A549 (cell line): ENCODE data around the gene DYRK2. TPM values are rescaled to one million over a fixed set of nuclear protein-coding genes. Genes with fewer than 3 reads are reported as not detected.

Source experiments
- ATAC-seq, 2 experiments: fragments of 200-7000 bp in 1 of 2; fragments of >200 bp in 1 of 2; cut with Nextera tagmentation in 1 of 2; cut with Tn5 transposase in 1 of 2; 3 replicates each; pipeline versions ENCODE4 v1.8.0 to v1.9.1; 2018 to 2020; ENCODE audit warnings: mild to moderate bottlenecking in 1 of 2, moderate library complexity in 1 of 2
- CTCF ChIA-PET: fragments of 300-600 bp; sonication (Branson Sonifier 250); formaldehyde crosslinking; extraction: SDS; loops from one replicate; lab custom pipeline; 2021; ENCODE audit warnings: antibody characterized with exemption, inconsistent platforms; lab: Yijun Ruan, JAX
- POLR2A ChIA-PET: fragments of 350-600 bp; formaldehyde crosslinking; extraction: SDS; loops from one replicate; lab custom pipeline; 2021; ENCODE audit warnings: antibody characterized with exemption, inconsistent platforms; lab: Yijun Ruan, JAX
- DNase-seq, 2 experiments: peaks; one replicate each; pipeline versions ENCODE4 v3.0.0 to v3.0.0-alpha.2; 2011 to 2016; ENCODE audit warnings: low read depth in 1 of 2, low spot score in 1 of 2
- FAIRE-seq: peaks from 2 replicates; lab custom pipeline; 2011; peaks lifted over from hg19 to GRCh38; lab: Jason Lieb, UNC
- H3K27ac ChIP-seq, 2 experiments: fragments of >200 bp; sonication (Bioruptor Twin); formaldehyde crosslinking; 3 replicates each; pipeline ENCODE4 v1.5.1; 2016 to 2017
- H3K4me1 ChIP-seq: fragments of >200 bp; sonication (Bioruptor Twin); formaldehyde crosslinking; 3 replicates; pipeline ENCODE4 v1.6.1; 2016
- H3K4me2 ChIP-seq: fragments of >200 bp; sonication (Bioruptor Twin); formaldehyde crosslinking; 3 replicates; pipeline ENCODE4 v1.6.1; 2016
- H3K4me3 ChIP-seq: fragments of >200 bp; sonication (Bioruptor Twin); formaldehyde crosslinking; 3 replicates; pipeline ENCODE4 v1.5.1; 2016
- H3K9me3 ChIP-seq: fragments of >200 bp; sonication (Bioruptor Twin); formaldehyde crosslinking; 3 replicates; pipeline ENCODE4 v1.6.1; 2016
- BHLHE40 ChIP-seq: IDR thresholded peaks from 2 replicates; pipeline ENCODE4 v1.6.1; 2012; ENCODE audit warnings: low read depth, low read length, inconsistent platforms
- CBX8 ChIP-seq: fragments of 200-600 bp; sonication (generic); IDR thresholded peaks from 2 replicates; pipeline ENCODE4 v1.6.1; 2016
- CEBPB ChIP-seq, 2 experiments: fragments of >200 bp in 1 of 2; sonication (Bioruptor Twin) in 1 of 2; formaldehyde crosslinking in 1 of 2; IDR thresholded peaks; 2 replicates each; pipeline ENCODE4 v1.6.1; 2012 to 2016
- EHF ChIP-seq: fragments of 250-450 bp; sonication (Bioruptor Pico); IDR thresholded peaks from 2 replicates; pipeline ENCODE4 v1.5.0; 2020; ENCODE audit warnings: mild to moderate bottlenecking
- EHMT2 ChIP-seq: fragments of 200-600 bp; sonication (generic); IDR thresholded peaks from 2 replicates; pipeline ENCODE4 v1.6.1; 2016; ENCODE audit warnings: antibody characterized with exemption, low read depth, mild to moderate bottlenecking, moderate library complexity
- EP300 ChIP-seq, 2 experiments: fragments of >200 bp; sonication (Bioruptor Twin); formaldehyde crosslinking; IDR thresholded peaks; 2 replicates in 1 of 2; 3 replicates in 1 of 2; pipeline ENCODE4 v1.6.1; 2016 to 2017
- FOSL2 ChIP-seq, 2 experiments: fragments of 450-650 bp in 1 of 2; fragments of >200 bp in 1 of 2; sonication (Bioruptor Twin) in 1 of 2; formaldehyde crosslinking; IDR thresholded peaks; 2 replicates each; pipeline versions ENCODE4 v1.5.0 to v1.6.1; 2016 to 2020; ENCODE audit warnings: mild to moderate bottlenecking in 1 of 2, moderate library complexity in 1 of 2
- FOXS1 ChIP-seq: fragments of 250-450 bp; sonication (Bioruptor Pico); IDR thresholded peaks from 2 replicates; pipeline ENCODE4 v1.5.0; 2020; ENCODE audit warnings: mild to moderate bottlenecking, moderate library complexity
- GATA3 ChIP-seq: IDR thresholded peaks from 2 replicates; pipeline ENCODE4 v1.6.1; 2012; ENCODE audit warnings: borderline replicate concordance
- HOXB13 ChIP-seq: fragments of 250-450 bp; sonication (Bioruptor Pico); IDR thresholded peaks from 2 replicates; pipeline ENCODE4 v1.5.0; 2020; ENCODE audit warnings: low read depth, mild to moderate bottlenecking, moderate library complexity
- JUN ChIP-seq, 2 experiments: fragments of >200 bp; sonication (Bioruptor Twin); formaldehyde crosslinking; IDR thresholded peaks; 2 replicates in 1 of 2; 3 replicates in 1 of 2; pipeline ENCODE4 v1.6.1; 2016 to 2017
- JUNB ChIP-seq: fragments of >200 bp; sonication (Bioruptor Twin); formaldehyde crosslinking; IDR thresholded peaks from 2 replicates; pipeline ENCODE4 v1.6.1; 2016
- MAFK ChIP-seq: fragments of 450-650 bp; IDR thresholded peaks from 2 replicates; pipeline ENCODE4 v1.6.1; 2014; ENCODE audit not compliant: partially characterized antibody
- MAZ ChIP-seq: fragments of 150-350 bp; IDR thresholded peaks from 2 replicates; pipeline ENCODE4 v1.6.1; 2014; ENCODE audit warnings: antibody characterized with exemption, low read depth, low read length, borderline replicate concordance
- NR3C1 ChIP-seq: fragments of >200 bp; sonication (Bioruptor Twin); formaldehyde crosslinking; IDR thresholded peaks from 3 replicates; pipeline ENCODE4 v1.6.1; 2017
- POLR2A ChIP-seq: IDR thresholded peaks from 2 replicates; pipeline ENCODE4 v1.6.1; 2012; ENCODE audit warnings: mild to moderate bottlenecking, low read length
- RAD21 ChIP-seq, 2 experiments: fragments of >200 bp in 1 of 2; sonication (Bioruptor Twin) in 1 of 2; formaldehyde crosslinking in 1 of 2; IDR thresholded peaks in 1 of 2; conservative IDR thresholded peaks in 1 of 2; 2 replicates in 1 of 2; 3 replicates in 1 of 2; pipeline ENCODE4 v1.6.1; 2012 to 2018; ENCODE audit warnings: inconsistent platforms in 1 of 2
- RCOR1 ChIP-seq: fragments of 150-350 bp; IDR thresholded peaks from 2 replicates; pipeline ENCODE4 v1.6.1; 2014; ENCODE audit warnings: antibody characterized with exemption, low read length, low read depth
- RNF2 ChIP-seq: fragments of 200-600 bp; sonication (generic); IDR thresholded peaks from 2 replicates; pipeline ENCODE4 v1.6.1; 2016; ENCODE audit warnings: low read depth, mild to moderate bottlenecking, antibody characterized with exemption, moderate library complexity, borderline replicate concordance
- ZSCAN20 ChIP-seq: fragments of 250-450 bp; sonication (Bioruptor Pico); IDR thresholded peaks from 2 replicates; pipeline ENCODE4 v1.8.0; 2022; ENCODE audit warnings: mild to moderate bottlenecking, moderate library complexity
- WGBS: methylation state at CpG from one replicate; pipeline ENCODE4 v1.1.6; 2017; ENCODE audit errors: missing lambda C conversion rate; 5-methylcytosine and 5-hydroxymethylcytosine counted together
- polyA plus RNA-seq, 4 experiments: library from polyadenylated mRNA; depleted of rRNA in 3 of 4; stranded (reverse); fragments of >200 nt; fragmentation: RNase III in 1 of 4; extraction: RNeasy Plus Mini Kit Qiagen cat#74134 plus additional on column Dnase treatment in 1 of 4; gene quantifications; 2 replicates in 3 of 4; 3 replicates in 1 of 4; pipeline ENCODE4 v1.2.3, GENCODE V29; 2011 to 2017
- TF ChIP-seq, protein P1 (sequence below): IDR thresholded peaks from 2 replicates; pipeline ENCODE4 v1.6.1; 2012; ENCODE audit warnings: low read depth, borderline replicate concordance
- TF ChIP-seq, protein P2 (sequence below): fragments of 250-450 bp; sonication (Bioruptor Pico); IDR thresholded peaks from 2 replicates; pipeline ENCODE4 v1.5.0; 2021; ENCODE audit warnings: mild to moderate bottlenecking, moderate library complexity, borderline replicate concordance

DYRK2 gene
- polyA plus RNA-seq, 2 of the 4 experiments (the other 2 are of a cell fraction) = 9.1 to 17.2 TPM

DNA sequence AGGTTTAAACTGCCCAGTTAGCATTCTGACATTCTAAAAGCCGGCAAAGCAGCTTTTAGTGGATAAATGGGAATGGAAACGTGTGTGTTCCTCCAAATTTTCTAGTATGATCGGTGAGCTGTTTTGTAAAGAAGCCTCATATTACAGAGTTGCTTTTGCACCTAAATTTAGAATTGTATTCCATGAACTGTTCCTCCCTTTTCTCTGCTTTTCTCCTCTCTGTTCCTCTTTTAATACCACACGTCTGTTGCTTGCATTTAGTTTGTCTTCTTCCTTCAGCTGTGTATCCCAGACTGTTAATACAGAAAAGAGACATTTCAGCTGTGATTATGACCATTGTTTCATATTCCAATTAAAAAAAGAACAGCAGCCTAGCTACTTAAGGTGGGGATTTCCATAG lies 10.7 kb downstream of the DYRK2 start:
- POLR2A ChIA-PET = no interaction called here
- no peak overlapping the region for H3K27ac ChIP-seq
- FAIRE-seq (no peak), DNase-seq (no peak), ATAC-seq (no peak)
- TF ChIP-seq RCOR1 = no peak
- no peak for TF ChIP-seq CEBPB (IDR thresholded peaks at IDR 0.05)
- no peak for TF ChIP-seq JUNB
- no peak for TF ChIP-seq POLR2A
- TF ChIP-seq GATA3 = no peak
- TF ChIP-seq FOXS1 (CRISPR knock-in tag) = no peak
- no peak for TF ChIP-seq NR3C1
- no peak for TF ChIP-seq HOXB13 (CRISPR knock-in tag)
- TF ChIP-seq CBX8 = no peak
- TF ChIP-seq ZSCAN20 = no peak
- no peak for TF ChIP-seq EHF (CRISPR knock-in tag)
- TF ChIP-seq, protein P1, sequence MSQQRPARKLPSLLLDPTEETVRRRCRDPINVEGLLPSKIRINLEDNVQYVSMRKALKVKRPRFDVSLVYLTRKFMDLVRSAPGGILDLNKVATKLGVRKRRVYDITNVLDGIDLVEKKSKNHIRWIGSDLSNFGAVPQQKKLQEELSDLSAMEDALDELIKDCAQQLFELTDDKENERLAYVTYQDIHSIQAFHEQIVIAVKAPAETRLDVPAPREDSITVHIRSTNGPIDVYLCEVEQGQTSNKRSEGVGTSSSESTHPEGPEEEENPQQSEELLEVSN = no peak
- TF ChIP-seq MAZ = no peak
- TF ChIP-seq, protein P2, sequence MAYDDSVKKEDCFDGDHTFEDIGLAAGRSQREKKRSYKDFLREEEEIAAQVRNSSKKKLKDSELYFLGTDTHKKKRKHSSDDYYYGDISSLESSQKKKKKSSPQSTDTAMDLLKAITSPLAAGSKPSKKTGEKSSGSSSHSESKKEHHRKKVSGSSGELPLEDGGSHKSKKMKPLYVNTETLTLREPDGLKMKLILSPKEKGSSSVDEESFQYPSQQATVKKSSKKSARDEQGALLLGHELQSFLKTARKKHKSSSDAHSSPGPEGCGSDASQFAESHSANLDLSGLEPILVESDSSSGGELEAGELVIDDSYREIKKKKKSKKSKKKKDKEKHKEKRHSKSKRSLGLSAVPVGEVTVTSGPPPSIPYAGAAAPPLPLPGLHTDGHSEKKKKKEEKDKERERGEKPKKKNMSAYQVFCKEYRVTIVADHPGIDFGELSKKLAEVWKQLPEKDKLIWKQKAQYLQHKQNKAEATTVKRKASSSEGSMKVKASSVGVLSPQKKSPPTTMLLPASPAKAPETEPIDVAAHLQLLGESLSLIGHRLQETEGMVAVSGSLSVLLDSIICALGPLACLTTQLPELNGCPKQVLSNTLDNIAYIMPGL = no peak
- no peak for TF ChIP-seq MAFK
- no peak for TF ChIP-seq BHLHE40
- no peak for TF ChIP-seq JUN (IDR thresholded peaks at IDR 0.05)
- TF ChIP-seq RAD21 (conservative IDR thresholded peaks at IDR 0.05 in 1 of 2, IDR thresholded peaks at IDR 0.05 in 1 of 2) = no peak
- TF ChIP-seq EP300 (IDR thresholded peaks at IDR 0.05) = no peak
- H3K9me3 ChIP-seq = no peaks in the 10 kb centered on the region
- no peak overlapping the region for H3K4me2 ChIP-seq
- 92% methylated on average over 4 of the region's 4 CpGs for WGBS
- CTCF ChIA-PET = no interaction called here
- H3K4me1 ChIP-seq = no peaks in the 10 kb centered on the region
- H3K4me3 ChIP-seq = no peak overlapping the region

DNA sequence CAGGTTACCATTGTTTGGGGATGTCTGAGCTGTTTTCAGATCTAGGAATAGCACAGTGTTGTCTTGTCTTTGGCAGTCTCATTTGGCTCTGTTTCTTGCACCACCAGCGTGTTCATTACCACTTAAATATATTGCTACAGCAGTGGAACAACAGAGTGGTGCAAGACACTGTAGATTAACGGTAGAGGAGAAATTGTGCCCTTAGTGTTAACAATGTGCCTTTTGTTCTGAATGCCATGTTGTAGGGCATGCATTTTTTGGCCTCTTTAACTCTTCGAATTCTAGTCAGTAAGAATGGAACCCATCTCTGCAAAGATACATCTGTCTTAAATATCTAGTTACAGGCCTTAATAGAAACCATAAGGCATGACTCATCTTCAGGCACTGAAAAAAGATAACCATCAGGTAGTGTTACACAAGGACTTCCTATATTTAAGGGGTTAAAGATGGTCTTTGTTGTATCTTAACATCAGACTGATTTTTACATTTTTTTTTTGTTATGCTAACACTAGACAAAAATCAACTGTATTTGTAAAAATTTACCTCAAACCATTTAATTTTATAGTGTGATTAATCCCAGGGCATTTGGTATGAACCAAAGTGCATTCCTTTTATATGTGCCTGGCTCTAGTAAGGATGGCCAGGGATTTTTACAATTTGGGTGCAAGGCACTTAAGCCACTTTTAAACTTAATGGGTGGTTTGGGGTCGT lies 12.9 kb downstream of the DYRK2 start:
- Histone ChIP-seq H3K9me3 (no peaks in the 10 kb centered on the region), H3K27ac (no peak overlapping the region), H3K4me3 (no peak overlapping the region), H3K4me1 (no peaks in the 10 kb centered on the region), H3K4me2 (no peak overlapping the region)
- CTCF ChIA-PET = interaction anchor here (0.7 kb wide), 1 partner anchor 9 kb away, joined by 3 read pairs; no protein-coding TSS in a partner anchor
- no peak for FAIRE-seq
- 55% methylated on average over 4 of the region's 4 CpGs for WGBS
- no peak for DNase-seq
- TF ChIP-seq FOSL2 (IDR thresholded peaks at IDR 0.05) (no peak), FOSL2 (CRISPR knock-in tag; IDR thresholded peaks at IDR 0.05) (peak; percentile 56; the same call in 1 of the 2 replicates), EHMT2 (no peak), GATA3 (peak; percentile 32; the same call in 1 of the 2 replicates)
- POLR2A ChIA-PET = no interaction called here
- ATAC-seq = 0 out of 6 replicates have a peak, but pooled peaks of 1 of the 2 experiments have one; percentile 20

DNA sequence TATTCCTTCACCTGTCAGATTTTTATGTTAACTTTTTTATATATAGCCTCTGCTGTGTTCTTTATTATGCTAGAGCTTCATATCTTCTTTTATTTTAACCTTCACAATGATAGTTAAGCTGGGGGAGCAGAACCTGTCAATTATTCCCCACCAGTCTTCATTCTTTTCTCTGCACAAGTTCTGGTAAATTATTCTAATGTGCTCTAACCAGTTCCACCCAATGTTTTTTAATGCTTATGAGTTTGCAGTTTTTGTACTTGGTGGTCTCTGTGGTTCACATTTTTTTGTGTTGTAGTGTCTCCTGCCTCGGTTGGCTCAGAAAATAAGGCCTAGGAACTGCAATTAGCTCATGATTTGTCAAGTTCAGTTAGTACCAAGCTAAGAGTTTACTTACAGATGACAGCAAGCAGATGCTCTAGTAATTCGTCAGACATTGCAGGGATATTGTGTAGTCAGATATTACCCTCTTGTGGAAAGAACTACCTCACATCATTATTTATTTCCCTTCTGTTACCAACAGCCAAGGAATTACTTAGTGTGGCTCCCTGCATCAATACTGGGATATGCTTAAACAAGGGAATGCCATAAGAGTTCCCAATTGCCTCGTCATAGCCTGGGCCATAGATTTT lies 14.5 kb downstream of the DYRK2 start:
- H3K27ac ChIP-seq = no peak overlapping the region
- TF ChIP-seq RNF2 = no peak
- no peak for TF ChIP-seq JUNB
- TF ChIP-seq GATA3 = no peak
- CTCF ChIA-PET = no interaction called here
- FAIRE-seq (no peak), ATAC-seq (no peak), DNase-seq (no peak)
- H3K9me3 ChIP-seq = no peaks in the 10 kb centered on the region
- H3K4me3 ChIP-seq = no peak overlapping the region
- 94% methylated on average over 3 of the region's 3 CpGs for WGBS
- POLR2A ChIA-PET = no interaction called here
- no peaks in the 10 kb centered on the region for H3K4me1 ChIP-seq
- no peak overlapping the region for H3K4me2 ChIP-seq
